Thymus (tissue), 11 donors: ENCODE results near the gene IGFL4. TPM values are rescaled to one million over a fixed set of nuclear protein-coding genes. Genes with fewer than 3 reads are reported as not detected.
"Not testable (repeated sequence)": the region's sequence is repeated elsewhere in the genome, so short reads cannot be mapped to it uniquely, and the experiment has no call there.

Experiments
- DNase-seq, 9 donors: peaks; one replicate each; pipeline ENCODE4 v3.0.0-alpha.2; 2013; ENCODE audit warnings: low spot score in 9 of 9, low read depth in 6 of 9, missing footprints in 1 of 9
- H3K27ac ChIP-seq, 2 donors: one replicate each; pipeline ENCODE4 v1.5.1; 2013; ENCODE audit warnings: control low read depth in 1 of 2, low read depth in 1 of 2, low read length in 1 of 2, mild to moderate bottlenecking in 1 of 2, moderate library complexity in 1 of 2
- H3K27me3 ChIP-seq, 2 donors: one replicate each; pipeline ENCODE4 v1.5.1; 2013; ENCODE audit warnings: low read length in 1 of 2; ENCODE audit not compliant: control insufficient read depth in 2 of 2, insufficient read depth in 1 of 2
- H3K36me3 ChIP-seq, 2 donors: one replicate each; pipeline ENCODE4 v1.5.1; 2013; ENCODE audit warnings: low read length in 1 of 2, mild to moderate bottlenecking in 1 of 2, moderate library complexity in 1 of 2; ENCODE audit not compliant: control insufficient read depth in 2 of 2, insufficient read depth in 2 of 2
- H3K4me1 ChIP-seq, 2 donors: one replicate each; pipeline ENCODE4 v1.5.1; 2013; ENCODE audit warnings: low read length in 2 of 2; ENCODE audit not compliant: control insufficient read depth in 2 of 2, insufficient read depth in 2 of 2
- H3K4me3 ChIP-seq, 2 donors: one replicate each; pipeline ENCODE4 v1.5.1; 2013; ENCODE audit warnings: low read length in 2 of 2, control low read depth in 1 of 2, mild to moderate bottlenecking in 1 of 2
- H3K9me3 ChIP-seq, 2 donors: one replicate each; pipeline ENCODE4 v1.5.1; 2013; ENCODE audit warnings: low read length in 1 of 2, mild to moderate bottlenecking in 1 of 2; ENCODE audit not compliant: control insufficient read depth in 2 of 2, insufficient read depth in 1 of 2
- WGBS: extraction: QIAGEN DNeasy Blood & Tissue Kit; methylation state at CpG from one replicate; pipeline ENCODE4 v1.1.7; 2013; 5-methylcytosine and 5-hydroxymethylcytosine counted together
- polyA plus RNA-seq: library from polyadenylated mRNA; stranded (reverse); fragments of 200-250 nt; gene quantifications from one replicate; pipeline ENCODE4 v1.2.3, GENCODE V29; 2013
- total RNA-seq: library from RNA; stranded (reverse); fragments of 120-200 nt; gene quantifications from one replicate; pipeline ENCODE4 v1.2.4, GENCODE V29; 2013
- donor health status: healthy.

IGFL4 gene
- total and polyA plus RNA-seq, 2 donors, result 0.14 to 0.16 TPM

GRCh38 chr19:46078573-46079332 is 38.0 kb upstream of the IGFL4 start:
- H3K4me3 ChIP-seq, H3K36me3 ChIP-seq, H3K4me1 ChIP-seq: not testable (repeated sequence)
- WGBS, result 37% methylated on average over 42 of the region's 71 CpGs
- H3K9me3 ChIP-seq, result peaks cover 7 to 19% of the 10 kb centered on the region in 2 donors
- H3K27ac ChIP-seq, result peak overlapping the region; percentile 72 to 92
- peaks cover 23 to 47% of the 10 kb centered on the region in 2 donors for H3K27me3 ChIP-seq
- peak in 3 of 9 donors; percentile 2 to 24 (median 15) for DNase-seq

GRCh38 chr19:46077815-46078167 is 37.0 kb upstream of the IGFL4 start:
- no peak overlapping the region for H3K4me3 ChIP-seq
- WGBS, result 25% methylated on average over 6 of the region's 6 CpGs

GRCh38 chr19:46076951-46077814 is 36.4 kb upstream of the IGFL4 start:
- Histone ChIP-seq H3K27me3 (peaks cover 23 to 45% of the 10 kb centered on the region in 2 donors), H3K9me3 (peaks cover 7 to 19% of the 10 kb centered on the region in 2 donors), H3K27ac (no peak overlapping the region), H3K4me1 (no peaks in the 10 kb centered on the region), H3K4me3 (no peak overlapping the region), H3K36me3 (no peaks in the 10 kb centered on the region)
- peak in 1 of 9 donors; percentile 23 for DNase-seq
- 8% methylated on average over 50 of the region's 50 CpGs for WGBS

More at GRCh38 chr19:46077815-46078167, 37.0 kb upstream of the IGFL4 start:
- DNase-seq, result no peak
- H3K36me3 ChIP-seq, result no peaks in the 10 kb centered on the region
- H3K27me3 ChIP-seq, result peaks cover 23 to 47% of the 10 kb centered on the region in 2 donors
- H3K27ac ChIP-seq, result no peak overlapping the region
- H3K4me1 ChIP-seq, result no peaks in the 10 kb centered on the region
- peaks cover 7 to 19% of the 10 kb centered on the region in 2 donors for H3K9me3 ChIP-seq

- no peak overlapping the region for H3K4me3 ChIP-seq
- WGBS, result 39% methylated on average over 9 of the region's 9 CpGs
- H3K27me3 ChIP-seq, result peaks cover 23 to 45% of the 10 kb centered on the region in 2 donors
- peaks cover 7 to 19% of the 10 kb centered on the region in 2 donors for H3K9me3 ChIP-seq
- no peak overlapping the region for H3K27ac ChIP-seq
- H3K36me3 ChIP-seq, result no peaks in the 10 kb centered on the region
- H3K4me1 ChIP-seq, result no peaks in the 10 kb centered on the region
- DNase-seq, result no peak
Observed at GRCh38 chr19:46076031-46076880, 35.5 kb upstream of the IGFL4 start.

GRCh38 chr19:46073268-46073922 is 32.6 kb upstream of the IGFL4 start:
- H3K27ac ChIP-seq, result no peak overlapping the region
- no peak for DNase-seq
- no peaks in the 10 kb centered on the region for H3K4me1 ChIP-seq
- peaks cover 21 to 37% of the 10 kb centered on the region in 2 donors for H3K27me3 ChIP-seq
- H3K9me3 ChIP-seq, result peaks cover 4 to 10% of the 10 kb centered on the region in 2 donors
- no peaks in the 10 kb centered on the region for H3K36me3 ChIP-seq
- H3K4me3 ChIP-seq, result no peak overlapping the region
- 93% methylated on average over 3 of the region's 3 CpGs for whole genome bisulfite sequencing

GRCh38 chr19:46069806-46070341 is 29.1 kb upstream of the IGFL4 start:
- 80% methylated on average over 6 of the region's 6 CpGs for WGBS
- Histone ChIP-seq H3K9me3 (no peaks in the 10 kb centered on the region), H3K4me3 (no peak overlapping the region), H3K27ac (no peak overlapping the region), H3K27me3 (peaks cover 0 to 5% of the 10 kb centered on the region in 2 donors), H3K36me3 (no peaks in the 10 kb centered on the region), H3K4me1 (no peaks in the 10 kb centered on the region)
- DNase-seq, result no peak

GRCh38 chr19:46068345-46069258 is 27.8 kb upstream of the IGFL4 start:
- Histone ChIP-seq H3K4me1 (no peaks in the 10 kb centered on the region), H3K4me3 (no peak overlapping the region), H3K9me3 (no peaks in the 10 kb centered on the region), H3K36me3 (no peaks in the 10 kb centered on the region), H3K27me3 (peaks cover 0 to 2% of the 10 kb centered on the region in 2 donors), H3K27ac (no peak overlapping the region)
- DNase-seq, result no peak
- 50% methylated on average over 12 of the region's 12 CpGs for WGBS
